NCI-H446 (cell line): ENCODE data around the gene TMEM9B.
"Not testable (repeated sequence)": the region's sequence is repeated elsewhere in the genome, so short reads cannot be mapped to it uniquely, and the experiment has no call there.

Experiments used
- DNase-seq, 2 experiments: peaks; one replicate each; lab custom pipeline; 2025; lab: John Stamatoyannopoulos, UW

TMEM9B gene

GRCh38 chr11:8964324-8965320, at the start of gene TMEM9B:
Gene TMEM9B (minus strand): TSS chr11:8964442. CDS start chr11:8964313, 129 bp downstream.
- peak; percentile 54 to 82 for DNase-seq

DNA sequence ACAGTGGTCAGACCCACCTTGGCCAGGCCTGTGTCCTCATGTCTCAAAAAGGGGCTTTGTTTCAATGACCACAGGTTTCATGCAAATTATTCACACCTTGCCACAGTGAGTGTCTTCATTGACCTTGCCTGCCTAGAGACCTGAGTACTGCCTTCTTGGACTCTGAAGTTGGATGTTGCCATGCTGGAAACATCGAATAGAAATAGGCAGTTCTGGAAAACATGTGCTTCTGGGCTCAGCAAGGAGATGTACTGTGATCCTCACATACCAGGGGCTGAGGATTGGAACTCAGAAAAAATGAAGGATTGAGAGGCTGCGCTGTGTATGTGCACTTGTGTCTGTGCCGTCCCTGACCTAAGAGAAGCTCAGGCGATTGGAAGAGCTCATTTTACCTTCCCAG, 49.1 kb upstream of the TMEM9B start:
- no peak for DNase-seq

GRCh38 chr11:9009538-9009937, 45.3 kb upstream of the TMEM9B start:
- not testable (repeated sequence) for DNase-seq

- no peak for DNase-seq
These were observed 44.4 kb upstream of the TMEM9B start for GRCh38 chr11:9008661-9009060.

GRCh38 chr11:9008011-9008550, 43.8 kb upstream of the TMEM9B start:
- DNase-seq = no peak

GRCh38 chr11:9005087-9005486, 40.8 kb upstream of the TMEM9B start:
- no peak for DNase-seq

DNA sequence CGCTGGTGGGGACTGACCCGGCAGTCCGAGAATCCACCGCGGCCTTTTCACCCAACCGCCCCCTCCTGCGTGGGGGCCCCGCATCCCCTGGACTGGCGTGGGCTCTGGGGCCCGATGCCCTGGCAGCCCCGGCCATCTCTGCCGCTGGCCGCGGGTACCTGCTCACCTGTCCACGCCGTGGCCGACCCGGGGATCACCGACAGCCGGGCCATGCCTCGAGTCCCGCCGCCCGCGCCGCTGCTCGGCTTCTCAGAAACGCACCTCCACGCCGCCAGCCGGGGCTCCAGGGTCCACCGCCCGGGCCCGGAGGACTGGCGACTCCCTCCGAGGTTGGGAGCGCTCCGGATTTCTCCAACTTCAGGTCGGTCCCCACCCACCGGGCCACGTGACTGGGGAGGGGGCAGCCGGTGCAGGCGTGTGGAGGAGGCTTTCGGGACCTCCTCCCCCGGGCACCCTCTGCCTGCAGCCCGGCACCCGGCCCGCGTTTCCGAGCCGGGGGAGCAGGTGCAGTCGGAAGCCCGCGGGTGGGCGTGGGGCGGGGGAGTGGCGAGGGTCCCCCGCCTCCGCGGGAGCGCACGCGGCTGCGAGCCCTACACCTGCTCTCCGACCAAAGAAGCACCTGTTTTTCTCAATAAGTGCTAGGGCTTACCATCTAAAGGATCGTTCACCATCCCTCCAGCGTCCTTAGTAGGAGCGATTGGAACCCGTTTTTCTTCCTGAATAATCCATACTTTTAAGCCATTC, 40.1 kb upstream of the TMEM9B start:
- no peak for DNase-seq

DNA sequence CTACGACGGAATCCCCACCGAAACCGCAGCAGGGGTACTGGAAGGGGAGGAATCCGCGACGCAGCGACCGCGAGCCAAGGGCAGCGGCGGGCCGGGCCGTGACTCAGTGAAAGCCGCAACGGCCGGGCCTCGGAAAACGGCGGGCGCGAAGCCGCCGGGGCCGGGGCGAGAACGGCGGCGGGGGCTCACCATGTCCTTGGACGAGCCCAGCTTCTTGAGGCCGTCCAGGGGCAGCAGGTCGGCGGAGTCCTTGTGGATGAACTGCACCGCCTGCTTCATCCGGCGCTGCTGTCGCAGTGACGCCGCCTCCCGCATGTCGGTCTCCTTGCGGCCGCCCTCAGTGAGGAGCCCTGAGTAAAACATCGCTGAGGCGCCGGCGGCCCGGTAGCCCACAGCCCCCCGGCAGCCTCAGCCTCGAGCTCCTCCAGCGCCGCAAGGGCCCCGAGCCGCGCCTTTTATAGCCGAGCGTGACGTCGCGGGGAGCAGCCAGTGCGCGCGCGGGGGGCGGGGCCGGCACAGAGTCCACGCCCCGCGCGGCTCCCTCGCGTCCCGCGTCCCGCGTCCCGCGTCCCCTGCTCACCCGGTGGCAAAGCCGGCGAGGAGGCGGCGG, 39.4 kb upstream of the TMEM9B start, which contains the start of gene NRIP3:
Gene NRIP3 (minus strand): TSS at position 429 of the 610 bp plus-strand sequence. CDS start 66 bp downstream, at position 363.
- DNase-seq = peak; percentile 47 to 89

- no peak for DNase-seq
These were observed 38.8 kb upstream of the TMEM9B start for GRCh38 chr11:9002920-9003572.

DNA sequence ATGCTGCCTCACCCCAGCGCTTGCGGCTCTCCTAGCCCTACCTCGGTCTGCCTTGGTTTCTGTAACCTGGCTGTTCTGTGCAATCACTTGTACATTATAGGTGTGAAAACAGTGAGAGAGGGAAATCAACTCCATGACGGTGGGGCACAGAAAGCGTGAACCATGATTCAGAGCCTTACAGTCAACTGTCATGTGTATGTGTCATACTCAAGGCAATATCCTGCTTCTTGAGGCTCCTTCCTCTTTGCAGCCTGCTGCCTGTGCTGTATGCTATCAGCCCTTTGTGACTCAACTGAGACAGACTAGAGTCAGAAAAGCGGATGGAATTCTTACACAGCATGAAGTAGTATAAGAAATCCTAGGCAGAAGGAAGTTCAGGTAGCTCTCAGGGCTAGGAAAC, 37.5 kb upstream of the TMEM9B start:
- no peak for DNase-seq

- no peak for DNase-seq
These were observed 33.8 kb upstream of the TMEM9B start for GRCh38 chr11:8998017-8998416.

DNA sequence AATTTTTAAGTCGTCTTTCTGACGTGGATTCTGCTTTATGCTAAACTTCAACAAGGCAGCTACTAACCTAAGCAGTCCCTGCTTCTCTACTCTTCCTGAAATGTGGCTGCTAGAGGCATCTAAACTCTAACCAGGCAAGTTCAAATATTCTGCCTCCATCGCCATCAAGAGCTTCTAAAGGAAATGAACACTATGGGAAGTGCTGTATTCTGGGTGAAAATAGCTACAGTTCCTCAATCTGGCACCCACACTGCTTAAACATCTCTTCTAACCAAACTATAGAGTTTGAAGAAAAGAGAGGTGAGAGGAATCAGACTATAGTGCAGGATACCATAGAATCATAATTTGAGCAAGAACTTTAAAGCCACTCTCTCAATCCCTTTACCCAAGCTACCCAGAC, 33.2 kb upstream of the TMEM9B start:
- no peak for DNase-seq

GRCh38 chr11:8989453-8989852, 25.2 kb upstream of the TMEM9B start:
- DNase-seq = no peak

- no peak for DNase-seq
These were observed 24.3 kb upstream of the TMEM9B start for GRCh38 chr11:8988329-8989234.

DNA sequence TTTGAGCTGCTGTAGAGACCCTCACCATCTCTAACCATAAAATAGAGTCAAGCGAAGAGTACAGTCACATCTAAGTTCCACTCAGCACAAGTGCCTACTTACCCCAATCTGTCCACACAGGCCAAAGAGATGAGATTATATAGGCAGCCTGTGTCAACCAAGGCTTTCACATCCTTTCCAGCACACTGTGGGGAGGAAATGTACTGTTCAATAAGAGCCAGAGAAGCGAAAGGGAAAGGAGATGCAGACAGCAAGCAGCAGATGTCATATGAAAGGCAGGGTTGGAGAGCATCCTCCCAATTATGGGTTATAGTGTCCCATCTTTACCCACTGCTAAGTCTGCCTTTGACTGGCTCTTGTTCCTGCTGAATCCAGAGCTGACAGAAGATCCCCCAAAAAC, 23.2 kb upstream of the TMEM9B start:
- DNase-seq = no peak

GRCh38 chr11:8986772-8987171, 22.5 kb upstream of the TMEM9B start:
- not testable (repeated sequence) for DNase-seq

GRCh38 chr11:8985462-8985861, 21.2 kb upstream of the TMEM9B start:
- DNase-seq = no peak

GRCh38 chr11:8983552-8983951, 19.3 kb upstream of the TMEM9B start:
- no peak for DNase-seq

- DNase-seq = no peak
These were observed 16.2 kb upstream of the TMEM9B start for GRCh38 chr11:8980485-8980884.

DNA sequence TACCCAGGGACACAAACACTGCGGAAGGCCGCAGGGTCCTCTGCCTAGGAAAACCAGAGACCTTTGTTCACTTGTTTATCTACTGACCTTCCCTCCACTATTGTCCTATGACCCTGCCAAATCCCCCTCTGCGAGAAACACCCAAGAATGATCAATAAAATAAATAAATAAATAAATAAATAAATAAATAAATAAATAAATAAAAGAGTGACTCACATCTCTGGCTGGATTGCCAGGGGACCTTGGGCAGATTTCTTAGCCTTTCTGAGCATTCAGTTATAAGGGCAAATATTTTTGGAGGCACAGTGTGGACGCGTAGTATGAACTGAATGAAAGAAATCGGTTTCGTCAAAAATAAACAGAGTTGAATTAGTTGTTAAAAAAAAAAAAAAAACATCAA, 15.1 kb upstream of the TMEM9B start:
- DNase-seq = not testable (repeated sequence)
